Neural cell (in vitro differentiated cells): ENCODE measurements around the gene NRCAM.

Experiments
- CTCF ChIP-seq: fragments of 450-650 bp; IDR thresholded peaks from 2 replicates; pipeline ENCODE4 v1.5.1; 2014; ENCODE audit warnings: antibody characterized with exemption, mild to moderate bottlenecking, moderate library complexity; ENCODE audit not compliant: poor library complexity, severe bottlenecking
- EP300 ChIP-seq: fragments of 450-650 bp; conservative IDR thresholded peaks from 2 replicates; pipeline ENCODE4 v1.6.1; 2014; ENCODE audit warnings: antibody characterized with exemption, mild to moderate bottlenecking, moderate library complexity; ENCODE audit not compliant: poor library complexity, severe bottlenecking
- EZH2 ChIP-seq: fragments of 200-600, 300-800 bp; shearing (Covaris generic), sonication (generic); IDR thresholded peaks from 2 replicates; pipeline ENCODE4 v1.6.1; 2014; ENCODE audit warnings: antibody characterized with exemption, low read length, borderline replicate concordance, mild to moderate bottlenecking; ENCODE audit not compliant: insufficient read depth, poor library complexity, severe bottlenecking
- MXI1 ChIP-seq: fragments of 450-650 bp; conservative IDR thresholded peaks from 2 replicates; pipeline ENCODE4 v1.6.1; 2014; ENCODE audit warnings: antibody characterized with exemption, mild to moderate bottlenecking; ENCODE audit not compliant: poor library complexity, severe bottlenecking
- POLR2AphosphoS5 ChIP-seq: IDR thresholded peaks from 2 replicates; pipeline ENCODE4 v1.6.1; 2012
- RAD21 ChIP-seq: fragments of 450-650 bp; conservative IDR thresholded peaks from 2 replicates; pipeline ENCODE4 v1.6.1; 2014; ENCODE audit warnings: antibody characterized with exemption, mild to moderate bottlenecking, moderate library complexity
- REST ChIP-seq: IDR thresholded peaks from 2 replicates; pipeline ENCODE4 v1.6.1; 2012; ENCODE audit warnings: borderline replicate concordance
- SMC3 ChIP-seq: fragments of 450-650 bp; conservative IDR thresholded peaks from 2 replicates; pipeline ENCODE4 v1.6.1; 2014; ENCODE audit warnings: antibody characterized with exemption, mild to moderate bottlenecking, moderate library complexity; ENCODE audit not compliant: poor library complexity

GRCh38 chr7:108450160-108450559, 6.1 kb downstream of the NRCAM start:
- no peak for TF ChIP-seq CTCF
- TF ChIP-seq POLR2AphosphoS5: no peak
- no peak for TF ChIP-seq EP300
- no peak for TF ChIP-seq REST
- no peak for TF ChIP-seq EZH2
- TF ChIP-seq RAD21: no peak
- TF ChIP-seq MXI1: no peak
- TF ChIP-seq SMC3: no peak
